Ishikawa (cell line): ENCODE measurements around the gene OR8D1.

Experiments
- EP300 ChIP-seq: IDR thresholded peaks from 2 replicates; pipeline ENCODE4 v1.6.1; 2012; ENCODE audit warnings: borderline replicate concordance
- FOXM1 ChIP-seq: IDR thresholded peaks from 2 replicates; pipeline ENCODE4 v1.6.1; 2012; ENCODE audit warnings: low read depth, borderline replicate concordance
- NFIC ChIP-seq: IDR thresholded peaks from 2 replicates; pipeline ENCODE4 v1.6.1; 2012
- RAD21 ChIP-seq: IDR thresholded peaks from 2 replicates; pipeline ENCODE4 v1.6.1; 2012; ENCODE audit warnings: low read depth
- REST ChIP-seq: IDR thresholded peaks from 2 replicates; pipeline ENCODE4 v1.6.1; 2012; ENCODE audit warnings: low read depth, mild to moderate bottlenecking
- TAF1 ChIP-seq: IDR thresholded peaks from 2 replicates; pipeline ENCODE4 v1.6.1; 2012; ENCODE audit warnings: low read depth, mild to moderate bottlenecking
- TEAD4 ChIP-seq: IDR thresholded peaks from 2 replicates; pipeline ENCODE4 v1.6.1; 2012
- USF1 ChIP-seq: IDR thresholded peaks from 2 replicates; pipeline ENCODE4 v1.6.1; 2012
- ZBTB7A ChIP-seq: IDR thresholded peaks from 2 replicates; pipeline ENCODE4 v1.6.1; 2012; ENCODE audit warnings: low read depth
- TF ChIP-seq, protein P1 (sequence below): IDR thresholded peaks from 2 replicates; pipeline ENCODE4 v1.6.1; 2012

DNA sequence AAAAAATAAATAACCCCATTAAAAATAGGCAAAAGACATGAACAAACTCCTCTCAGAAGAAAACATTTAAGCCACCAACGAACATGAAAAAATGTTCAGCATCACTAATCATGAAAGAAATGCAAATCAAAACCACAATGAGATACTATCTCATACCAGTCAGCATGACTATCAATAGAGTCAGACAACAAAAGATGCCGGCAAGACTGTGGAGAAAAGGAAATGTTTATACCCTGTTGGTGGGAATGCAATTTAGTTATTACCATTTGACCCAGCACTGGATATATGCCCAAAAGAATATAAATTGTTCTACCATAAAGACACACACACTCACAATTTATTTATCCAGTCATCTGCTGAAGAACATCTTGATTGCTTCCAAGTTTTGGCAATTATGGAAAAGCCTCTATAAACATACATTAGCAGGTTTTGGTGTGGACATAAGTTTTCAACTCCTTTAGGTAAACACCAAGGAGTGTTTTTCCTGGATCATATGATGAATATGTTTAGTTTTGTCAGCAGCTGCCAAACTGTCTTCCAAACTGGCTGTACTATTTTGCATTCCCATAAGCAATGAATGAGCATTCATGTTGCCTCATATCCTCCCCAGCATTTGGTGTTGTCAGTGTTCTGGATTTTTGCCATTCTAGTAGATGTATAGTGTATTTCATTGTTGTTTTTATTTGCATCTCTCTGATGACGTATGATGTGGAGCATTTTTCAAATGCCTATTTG, 28.0 kb downstream of the OR8D1 start:
- no peak for TF ChIP-seq TEAD4
- TF ChIP-seq, protein P1, sequence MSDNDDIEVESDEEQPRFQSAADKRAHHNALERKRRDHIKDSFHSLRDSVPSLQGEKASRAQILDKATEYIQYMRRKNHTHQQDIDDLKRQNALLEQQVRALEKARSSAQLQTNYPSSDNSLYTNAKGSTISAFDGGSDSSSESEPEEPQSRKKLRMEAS: no peak
- TF ChIP-seq TAF1: no peak
- no peak for TF ChIP-seq NFIC
- no peak for TF ChIP-seq REST
- no peak for TF ChIP-seq ZBTB7A
- TF ChIP-seq FOXM1: no peak
- TF ChIP-seq RAD21: no peak
- TF ChIP-seq EP300: no peak
- no peak for TF ChIP-seq USF1
